Measurements from ENCODE around the gene CABS1.

The CABS1 gene

GRCh38 chr4:70303090-70303489 lies 31.7 kb upstream of the CABS1 start:
- no peak for TF ChIP-seq CTCF (conservative IDR thresholded peaks at IDR 0.05; ENCODE audit: low read depth, low read length)
- no peak for DNase-seq (ENCODE audit: low read depth)
- no peak overlapping the region for H3K4me3 ChIP-seq (ENCODE audit: low read depth, low read length)

DNA sequence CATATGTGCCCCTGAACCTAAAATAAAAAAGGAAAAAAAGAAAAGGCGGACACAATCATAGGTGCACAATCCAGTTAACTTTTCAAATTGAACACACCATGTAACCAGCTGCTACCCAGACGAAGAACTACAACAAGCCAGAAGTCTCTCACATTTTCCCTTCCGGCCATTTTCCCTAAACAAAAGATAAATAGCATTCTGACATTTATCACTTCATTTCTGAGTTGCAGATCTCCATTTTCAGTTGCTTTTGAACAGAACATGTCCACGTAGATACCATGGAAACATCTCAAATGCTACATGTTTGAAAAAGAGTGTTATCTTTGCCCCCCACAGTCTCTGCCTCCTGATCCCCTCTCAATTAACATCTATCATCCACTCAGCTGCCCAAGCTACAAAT lies 29.2 kb upstream of the CABS1 start:
- no peak for TF ChIP-seq CTCF (conservative IDR thresholded peaks at IDR 0.05; ENCODE audit: low read depth, low read length)
- no peak overlapping the region for H3K4me3 ChIP-seq (ENCODE audit: low read depth, low read length)
- DNase-seq (ENCODE audit: low read depth) = no peak

DNA sequence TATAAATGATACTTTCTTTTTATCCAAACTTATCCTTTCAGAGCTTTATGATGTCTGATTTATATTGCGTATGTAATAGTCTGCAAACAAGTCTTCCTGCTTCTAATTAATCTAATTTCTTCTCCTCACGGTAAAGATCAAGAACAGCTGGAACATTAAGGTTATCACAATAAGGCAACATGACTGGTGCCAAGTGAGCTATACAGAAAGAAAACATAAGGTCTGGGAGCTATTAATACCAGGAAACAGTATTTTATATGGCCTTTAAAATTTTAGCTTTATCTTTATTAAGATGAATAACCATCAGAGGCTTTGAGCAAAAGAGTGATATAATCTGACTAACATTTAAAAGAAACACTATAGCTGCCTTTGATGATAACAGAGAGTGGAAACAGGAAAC lies 28.7 kb upstream of the CABS1 start:
- TF ChIP-seq CTCF (conservative IDR thresholded peaks at IDR 0.05; ENCODE audit: low read depth, low read length) = no peak
- no peak for DNase-seq (ENCODE audit: low read depth)
- no peak overlapping the region for H3K4me3 ChIP-seq (ENCODE audit: low read depth, low read length)

- no peak overlapping the region for H3K4me3 ChIP-seq (ENCODE audit: low read depth, low read length)
- no peak for DNase-seq (ENCODE audit: low read depth)
- no peak for TF ChIP-seq CTCF (conservative IDR thresholded peaks at IDR 0.05; ENCODE audit: low read depth, low read length)
These were observed 21.0 kb upstream of the CABS1 start for GRCh38 chr4:70313736-70314135.

GRCh38 chr4:70315928-70316327 lies 18.9 kb upstream of the CABS1 start:
- DNase-seq (ENCODE audit: low read depth) = no peak
- no peak for TF ChIP-seq CTCF (conservative IDR thresholded peaks at IDR 0.05; ENCODE audit: low read depth, low read length)
- H3K4me3 ChIP-seq (ENCODE audit: low read depth, low read length) = no peak overlapping the region

DNA sequence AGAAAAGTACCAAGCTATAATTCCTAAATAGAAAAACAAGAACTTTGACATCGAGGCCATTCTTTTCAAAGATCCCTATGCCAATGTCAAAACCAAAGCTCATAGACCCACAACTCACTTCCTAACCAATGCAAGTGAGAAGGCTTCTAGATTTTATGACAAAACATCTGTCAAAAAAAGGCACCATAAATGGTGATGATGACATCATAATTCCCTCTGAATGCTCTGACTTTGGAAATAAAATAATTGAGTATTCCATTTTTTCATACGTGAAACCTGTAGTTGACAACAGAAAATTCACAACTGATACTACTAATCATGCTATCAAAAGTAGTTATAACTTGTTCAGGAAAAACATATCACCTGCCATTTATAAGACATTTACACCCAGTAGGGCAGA lies 8.7 kb upstream of the CABS1 start:
- H3K4me3 ChIP-seq (ENCODE audit: low read depth, low read length) = no peak overlapping the region
- no peak for TF ChIP-seq CTCF (conservative IDR thresholded peaks at IDR 0.05; ENCODE audit: low read depth, low read length)
- no peak for DNase-seq (ENCODE audit: low read depth)

DNA sequence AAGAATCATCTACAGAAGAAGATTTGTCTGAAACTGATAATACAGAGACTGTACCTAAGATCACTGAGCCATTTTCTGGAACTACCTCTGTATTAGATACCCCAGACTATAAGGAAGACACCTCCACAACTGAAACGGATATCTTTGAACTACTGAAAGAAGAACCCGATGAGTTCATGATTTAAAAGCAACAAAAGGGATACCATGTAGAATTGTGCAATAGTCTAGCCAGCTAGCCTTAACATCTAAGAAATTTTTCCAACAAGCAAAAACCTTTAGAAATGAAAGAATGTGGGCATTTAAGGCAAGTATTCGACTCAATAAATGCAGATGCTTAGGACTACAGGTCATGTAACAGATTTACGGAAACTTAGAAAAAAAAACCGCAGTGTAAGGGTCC lies 1.3 kb downstream of the CABS1 start:
- H3K4me3 ChIP-seq (ENCODE audit: low read depth, low read length) = no peak overlapping the region
- TF ChIP-seq CTCF (conservative IDR thresholded peaks at IDR 0.05; ENCODE audit: low read depth, low read length) = no peak
- no peak for DNase-seq (ENCODE audit: low read depth)

All from choroid plexus epithelial cell (primary cell).